ENCODE data around the gene ADAMTS6. TPM values are rescaled to one million over a fixed set of nuclear protein-coding genes. Genes with fewer than 3 reads are reported as not detected.

ADAMTS6 gene
- polyA plus RNA-seq, 2 of the 4 experiments (the other 2 are of a cell fraction), result 0.22 to 0.66 TPM

DNA sequence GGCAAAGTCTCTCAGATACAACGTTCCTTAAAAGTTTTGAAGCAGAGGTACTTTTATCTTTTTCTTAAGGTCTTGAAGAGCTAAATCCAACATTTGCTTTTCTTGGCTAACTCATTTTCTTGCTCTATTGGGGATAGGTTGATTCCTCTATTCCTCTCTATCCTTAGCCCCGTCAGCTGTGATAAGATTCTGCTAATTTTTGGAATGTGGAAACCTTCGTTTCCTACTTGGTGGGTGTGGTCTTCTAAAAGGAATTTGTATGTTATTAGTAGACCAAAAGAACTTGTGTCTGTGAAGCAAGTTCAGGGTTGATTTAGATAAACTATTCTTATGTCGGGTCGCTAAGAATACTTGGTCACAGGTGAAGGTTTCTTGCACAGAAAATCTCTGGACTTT lies 308.6 kb downstream of the ADAMTS6 start:
- no peak overlapping the region for H3K4me2 ChIP-seq
- ATAC-seq, result no peak
- DNase-seq (ENCODE audit: low read depth in 1 of 2, low spot score in 1 of 2), result no peak
- no peak for TF ChIP-seq PHF8 (IDR thresholded peaks at IDR 0.05; ENCODE audit: borderline replicate concordance, low read depth)
- TF ChIP-seq ZSCAN20 (CRISPR knock-in tag; IDR thresholded peaks at IDR 0.05), result no peak
- TF ChIP-seq, protein P1, sequence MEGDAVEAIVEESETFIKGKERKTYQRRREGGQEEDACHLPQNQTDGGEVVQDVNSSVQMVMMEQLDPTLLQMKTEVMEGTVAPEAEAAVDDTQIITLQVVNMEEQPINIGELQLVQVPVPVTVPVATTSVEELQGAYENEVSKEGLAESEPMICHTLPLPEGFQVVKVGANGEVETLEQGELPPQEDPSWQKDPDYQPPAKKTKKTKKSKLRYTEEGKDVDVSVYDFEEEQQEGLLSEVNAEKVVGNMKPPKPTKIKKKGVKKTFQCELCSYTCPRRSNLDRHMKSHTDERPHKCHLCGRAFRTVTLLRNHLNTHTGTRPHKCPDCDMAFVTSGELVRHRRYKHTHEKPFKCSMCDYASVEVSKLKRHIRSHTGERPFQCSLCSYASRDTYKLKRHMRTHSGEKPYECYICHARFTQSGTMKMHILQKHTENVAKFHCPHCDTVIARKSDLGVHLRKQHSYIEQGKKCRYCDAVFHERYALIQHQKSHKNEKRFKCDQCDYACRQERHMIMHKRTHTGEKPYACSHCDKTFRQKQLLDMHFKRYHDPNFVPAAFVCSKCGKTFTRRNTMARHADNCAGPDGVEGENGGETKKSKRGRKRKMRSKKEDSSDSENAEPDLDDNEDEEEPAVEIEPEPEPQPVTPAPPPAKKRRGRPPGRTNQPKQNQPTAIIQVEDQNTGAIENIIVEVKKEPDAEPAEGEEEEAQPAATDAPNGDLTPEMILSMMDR (IDR thresholded peaks at IDR 0.05), result no peak
- no peak for TF ChIP-seq CHD2 (IDR thresholded peaks at IDR 0.05; ENCODE audit: low read length, partially characterized antibody)
- TF ChIP-seq, protein P2, sequence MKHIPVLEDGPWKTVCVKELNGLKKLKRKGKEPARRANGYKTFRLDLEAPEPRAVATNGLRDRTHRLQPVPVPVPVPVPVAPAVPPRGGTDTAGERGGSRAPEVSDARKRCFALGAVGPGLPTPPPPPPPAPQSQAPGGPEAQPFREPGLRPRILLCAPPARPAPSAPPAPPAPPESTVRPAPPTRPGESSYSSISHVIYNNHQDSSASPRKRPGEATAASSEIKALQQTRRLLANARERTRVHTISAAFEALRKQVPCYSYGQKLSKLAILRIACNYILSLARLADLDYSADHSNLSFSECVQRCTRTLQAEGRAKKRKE (CRISPR knock-in tag; IDR thresholded peaks at IDR 0.05; ENCODE audit: low read depth), result no peak
- TF ChIP-seq, protein P3, sequence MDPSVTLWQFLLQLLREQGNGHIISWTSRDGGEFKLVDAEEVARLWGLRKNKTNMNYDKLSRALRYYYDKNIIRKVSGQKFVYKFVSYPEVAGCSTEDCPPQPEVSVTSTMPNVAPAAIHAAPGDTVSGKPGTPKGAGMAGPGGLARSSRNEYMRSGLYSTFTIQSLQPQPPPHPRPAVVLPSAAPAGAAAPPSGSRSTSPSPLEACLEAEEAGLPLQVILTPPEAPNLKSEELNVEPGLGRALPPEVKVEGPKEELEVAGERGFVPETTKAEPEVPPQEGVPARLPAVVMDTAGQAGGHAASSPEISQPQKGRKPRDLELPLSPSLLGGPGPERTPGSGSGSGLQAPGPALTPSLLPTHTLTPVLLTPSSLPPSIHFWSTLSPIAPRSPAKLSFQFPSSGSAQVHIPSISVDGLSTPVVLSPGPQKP (IDR thresholded peaks at IDR 0.05; ENCODE audit: low read depth, low read length), result no peak
- TF ChIP-seq ZFP36 (IDR thresholded peaks at IDR 0.05; ENCODE audit: borderline replicate concordance, partially characterized antibody), result no peak
- TF ChIP-seq BHLHE40 (IDR thresholded peaks at IDR 0.05; ENCODE audit: low read depth, low read length), result no peak
- no peak for TF ChIP-seq CBX2 (IDR thresholded peaks at IDR 0.05; ENCODE audit: borderline replicate concordance, low read depth)
- no peak for TF ChIP-seq EP300 (IDR thresholded peaks at IDR 0.05)
- TF ChIP-seq CBX8 (IDR thresholded peaks at IDR 0.05), result no peak
- no peak for TF ChIP-seq EHF (CRISPR knock-in tag; IDR thresholded peaks at IDR 0.05)
- no peak for FAIRE-seq
- ChIA-PET CTCF (no interaction called here), POLR2A (no interaction called here)
- H3K27ac ChIP-seq, result no peak overlapping the region
- H3K4me1 ChIP-seq, result no peaks in the 10 kb centered on the region
- WGBS (ENCODE audit: missing lambda C conversion rate), result 64% methylated on average over 5 of the region's 5 CpGs
- H3K4me3 ChIP-seq, result no peak overlapping the region
- H3K9me3 ChIP-seq, result no peaks in the 10 kb centered on the region

DNA sequence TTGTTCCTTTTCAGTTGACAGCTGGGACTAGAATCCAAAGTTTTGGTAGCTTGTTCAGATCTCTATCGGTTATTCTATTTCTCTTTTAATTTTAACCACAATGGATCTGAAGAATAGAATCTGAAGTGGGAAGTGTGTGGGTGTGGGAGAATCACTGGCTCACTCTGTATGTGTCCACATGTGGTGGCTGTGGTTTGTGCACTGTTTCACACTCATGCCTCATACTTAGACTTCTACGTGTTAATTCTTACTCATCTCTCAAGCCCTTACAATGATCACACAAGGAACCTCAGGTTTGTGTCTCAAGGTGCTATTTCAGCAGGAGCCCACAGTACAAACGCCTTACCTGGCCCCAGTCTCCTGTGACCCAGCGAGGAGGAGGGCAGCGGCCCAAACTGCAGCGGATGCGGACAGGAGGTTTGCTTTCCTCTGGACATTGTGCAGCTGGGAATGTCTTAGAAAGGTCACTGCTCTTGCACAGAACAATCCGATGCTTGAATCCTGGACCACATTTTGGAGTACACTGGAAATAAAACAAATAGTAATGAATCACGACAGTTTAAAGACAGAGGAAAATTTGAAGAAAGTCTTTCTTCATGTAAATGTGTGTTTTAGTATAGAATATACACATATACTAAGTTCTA lies 309.1 kb downstream of the ADAMTS6 start:
- H3K9me3 ChIP-seq, result no peaks in the 10 kb centered on the region
- H3K4me2 ChIP-seq, result no peak overlapping the region
- ATAC-seq, result no peak
- DNase-seq (ENCODE audit: low read depth in 1 of 2, low spot score in 1 of 2), result no peak
- POLR2A ChIA-PET, result no interaction called here
- 73% methylated on average over 9 of the region's 9 CpGs for WGBS (ENCODE audit: missing lambda C conversion rate)
- H3K4me1 ChIP-seq, result no peaks in the 10 kb centered on the region
- H3K27ac ChIP-seq, result no peak overlapping the region
- H3K4me3 ChIP-seq, result no peak overlapping the region
- CTCF ChIA-PET, result no interaction called here
- FAIRE-seq, result no peak
- TF ChIP-seq TP53 (CRISPR knock-in tag; IDR thresholded peaks at IDR 0.05) (no peak), CHD2 (IDR thresholded peaks at IDR 0.05; ENCODE audit: low read length, partially characterized antibody) (no peak), HEYL (CRISPR knock-in tag; IDR thresholded peaks at IDR 0.05) (no peak), EHF (CRISPR knock-in tag; IDR thresholded peaks at IDR 0.05) (no peak), ZFP36 (IDR thresholded peaks at IDR 0.05; ENCODE audit: borderline replicate concordance, partially characterized antibody) (no peak), JUN (IDR thresholded peaks at IDR 0.05) (no peak), MAZ (IDR thresholded peaks at IDR 0.05; ENCODE audit: borderline replicate concordance, low read depth, low read length) (no peak), FOSB (CRISPR knock-in tag; IDR thresholded peaks at IDR 0.05) (no peak), PHF8 (IDR thresholded peaks at IDR 0.05; ENCODE audit: borderline replicate concordance, low read depth) (no peak)
- TF ChIP-seq, protein P4, sequence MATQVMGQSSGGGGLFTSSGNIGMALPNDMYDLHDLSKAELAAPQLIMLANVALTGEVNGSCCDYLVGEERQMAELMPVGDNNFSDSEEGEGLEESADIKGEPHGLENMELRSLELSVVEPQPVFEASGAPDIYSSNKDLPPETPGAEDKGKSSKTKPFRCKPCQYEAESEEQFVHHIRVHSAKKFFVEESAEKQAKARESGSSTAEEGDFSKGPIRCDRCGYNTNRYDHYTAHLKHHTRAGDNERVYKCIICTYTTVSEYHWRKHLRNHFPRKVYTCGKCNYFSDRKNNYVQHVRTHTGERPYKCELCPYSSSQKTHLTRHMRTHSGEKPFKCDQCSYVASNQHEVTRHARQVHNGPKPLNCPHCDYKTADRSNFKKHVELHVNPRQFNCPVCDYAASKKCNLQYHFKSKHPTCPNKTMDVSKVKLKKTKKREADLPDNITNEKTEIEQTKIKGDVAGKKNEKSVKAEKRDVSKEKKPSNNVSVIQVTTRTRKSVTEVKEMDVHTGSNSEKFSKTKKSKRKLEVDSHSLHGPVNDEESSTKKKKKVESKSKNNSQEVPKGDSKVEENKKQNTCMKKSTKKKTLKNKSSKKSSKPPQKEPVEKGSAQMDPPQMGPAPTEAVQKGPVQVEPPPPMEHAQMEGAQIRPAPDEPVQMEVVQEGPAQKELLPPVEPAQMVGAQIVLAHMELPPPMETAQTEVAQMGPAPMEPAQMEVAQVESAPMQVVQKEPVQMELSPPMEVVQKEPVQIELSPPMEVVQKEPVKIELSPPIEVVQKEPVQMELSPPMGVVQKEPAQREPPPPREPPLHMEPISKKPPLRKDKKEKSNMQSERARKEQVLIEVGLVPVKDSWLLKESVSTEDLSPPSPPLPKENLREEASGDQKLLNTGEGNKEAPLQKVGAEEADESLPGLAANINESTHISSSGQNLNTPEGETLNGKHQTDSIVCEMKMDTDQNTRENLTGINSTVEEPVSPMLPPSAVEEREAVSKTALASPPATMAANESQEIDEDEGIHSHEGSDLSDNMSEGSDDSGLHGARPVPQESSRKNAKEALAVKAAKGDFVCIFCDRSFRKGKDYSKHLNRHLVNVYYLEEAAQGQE (IDR thresholded peaks at IDR 0.05), result no peak
- TF ChIP-seq, protein P5, sequence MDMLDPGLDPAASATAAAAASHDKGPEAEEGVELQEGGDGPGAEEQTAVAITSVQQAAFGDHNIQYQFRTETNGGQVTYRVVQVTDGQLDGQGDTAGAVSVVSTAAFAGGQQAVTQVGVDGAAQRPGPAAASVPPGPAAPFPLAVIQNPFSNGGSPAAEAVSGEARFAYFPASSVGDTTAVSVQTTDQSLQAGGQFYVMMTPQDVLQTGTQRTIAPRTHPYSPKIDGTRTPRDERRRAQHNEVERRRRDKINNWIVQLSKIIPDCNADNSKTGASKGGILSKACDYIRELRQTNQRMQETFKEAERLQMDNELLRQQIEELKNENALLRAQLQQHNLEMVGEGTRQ (IDR thresholded peaks at IDR 0.05), result no peak
- TF ChIP-seq, protein P6, sequence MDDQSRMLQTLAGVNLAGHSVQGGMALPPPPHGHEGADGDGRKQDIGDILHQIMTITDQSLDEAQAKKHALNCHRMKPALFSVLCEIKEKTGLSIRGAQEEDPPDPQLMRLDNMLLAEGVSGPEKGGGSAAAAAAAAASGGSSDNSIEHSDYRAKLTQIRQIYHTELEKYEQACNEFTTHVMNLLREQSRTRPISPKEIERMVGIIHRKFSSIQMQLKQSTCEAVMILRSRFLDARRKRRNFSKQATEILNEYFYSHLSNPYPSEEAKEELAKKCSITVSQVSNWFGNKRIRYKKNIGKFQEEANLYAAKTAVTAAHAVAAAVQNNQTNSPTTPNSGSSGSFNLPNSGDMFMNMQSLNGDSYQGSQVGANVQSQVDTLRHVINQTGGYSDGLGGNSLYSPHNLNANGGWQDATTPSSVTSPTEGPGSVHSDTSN (IDR thresholded peaks at IDR 0.05), result no peak
- TF ChIP-seq, protein P2 (CRISPR knock-in tag; IDR thresholded peaks at IDR 0.05; ENCODE audit: low read depth), result no peak
- TF ChIP-seq, protein P7, sequence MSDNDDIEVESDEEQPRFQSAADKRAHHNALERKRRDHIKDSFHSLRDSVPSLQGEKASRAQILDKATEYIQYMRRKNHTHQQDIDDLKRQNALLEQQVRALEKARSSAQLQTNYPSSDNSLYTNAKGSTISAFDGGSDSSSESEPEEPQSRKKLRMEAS (IDR thresholded peaks at IDR 0.05), result no peak
- TF ChIP-seq, protein P3 (IDR thresholded peaks at IDR 0.05; ENCODE audit: low read depth, low read length), result no peak
- TF ChIP-seq, protein P8, sequence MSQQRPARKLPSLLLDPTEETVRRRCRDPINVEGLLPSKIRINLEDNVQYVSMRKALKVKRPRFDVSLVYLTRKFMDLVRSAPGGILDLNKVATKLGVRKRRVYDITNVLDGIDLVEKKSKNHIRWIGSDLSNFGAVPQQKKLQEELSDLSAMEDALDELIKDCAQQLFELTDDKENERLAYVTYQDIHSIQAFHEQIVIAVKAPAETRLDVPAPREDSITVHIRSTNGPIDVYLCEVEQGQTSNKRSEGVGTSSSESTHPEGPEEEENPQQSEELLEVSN (IDR thresholded peaks at IDR 0.05; ENCODE audit: borderline replicate concordance, low read depth), result no peak
